GM23338 (cell line): ENCODE results near the gene IQSEC3. TPM values are rescaled to one million over a fixed set of nuclear protein-coding genes. Genes with fewer than 3 reads are reported as not detected.

ENCODE experiments used
- ATAC-seq: fragments of 200-7000 bp; cut with Tn5 transposase; 3 replicates; pipeline ENCODE4 v1.9.1; 2020
- DNase-seq: peaks from one replicate; pipeline ENCODE4 v3.0.0-alpha.2; 2015; ENCODE audit warnings: low spot score
- H2AFZ ChIP-seq: fragments of 200-600 bp; sonication (generic); 2 replicates; pipeline ENCODE4 v1.8.0; 2016; ENCODE audit warnings: antibody characterized with exemption, mild to moderate bottlenecking, moderate library complexity
- H3F3A ChIP-seq: fragments of 200-600 bp; sonication (generic); replicated peaks from 2 replicates; pipeline ENCODE4 v1.8.0; 2017; ENCODE audit warnings: antibody characterized with exemption, mixed run types, low read depth
- H3K27ac ChIP-seq: fragments of 200-600 bp; sonication (generic); 2 replicates; pipeline ENCODE4 v1.6.1; 2016; ENCODE audit warnings: low read depth
- H3K27me3 ChIP-seq: fragments of 200-600 bp; sonication (generic); 2 replicates; pipeline ENCODE4 v1.8.0; 2016; ENCODE audit warnings: mild to moderate bottlenecking, mixed run types, moderate library complexity; ENCODE audit not compliant: insufficient read depth
- H3K36me3 ChIP-seq: fragments of 200-600 bp; sonication (generic); 2 replicates; pipeline ENCODE4 v1.8.0; 2016; ENCODE audit warnings: mild to moderate bottlenecking; ENCODE audit not compliant: insufficient read depth
- H3K4me1 ChIP-seq: fragments of 200-600 bp; sonication (generic); 2 replicates; pipeline ENCODE4 v1.8.0; 2016; ENCODE audit warnings: mild to moderate bottlenecking, moderate library complexity; ENCODE audit not compliant: insufficient read depth
- H3K4me2 ChIP-seq: fragments of 200-600 bp; sonication (generic); 2 replicates; pipeline ENCODE4 v1.7.1; 2017; ENCODE audit warnings: mixed run types
- H3K4me3 ChIP-seq: fragments of 200-600 bp; sonication (generic); 2 replicates; pipeline ENCODE4 v1.6.1; 2016; ENCODE audit warnings: mixed run types
- H3K79me2 ChIP-seq: fragments of 200-600 bp; sonication (generic); replicated peaks from 2 replicates; pipeline ENCODE4 v1.8.0; 2017; ENCODE audit warnings: mild to moderate bottlenecking; ENCODE audit not compliant: insufficient read depth
- H3K9me2 ChIP-seq: fragments of 200-600 bp; sonication (generic); 2 replicates; pipeline ENCODE4 v1.8.0; 2017; ENCODE audit not compliant: insufficient read depth
- H4K20me1 ChIP-seq: fragments of 200-600 bp; sonication (generic); replicated peaks from 2 replicates; pipeline ENCODE4 v1.8.0; 2017; ENCODE audit warnings: mild to moderate bottlenecking; ENCODE audit not compliant: insufficient read depth
- H3K27ac Mint-ChIP-seq: 2 replicates; pipeline ENCODE4 v1.8.0; 2020; ENCODE audit warnings: inconsistent platforms, mild to moderate bottlenecking, moderate library complexity, mixed read lengths
- H3K27me3 Mint-ChIP-seq: 3 replicates; pipeline ENCODE4 v1.8.0; 2022; ENCODE audit warnings: low read depth, mild to moderate bottlenecking, moderate library complexity, mixed read lengths, inconsistent platforms; ENCODE audit not compliant: insufficient read depth, poor library complexity
- H3K36me3 Mint-ChIP-seq: 3 replicates; pipeline ENCODE4 v1.8.0; 2021; ENCODE audit warnings: low read depth, mild to moderate bottlenecking, inconsistent platforms, moderate library complexity, mixed read lengths
- H3K4me1 Mint-ChIP-seq: 3 replicates; pipeline ENCODE4 v1.8.0; 2020; ENCODE audit warnings: mild to moderate bottlenecking, inconsistent platforms, mixed read lengths
- H3K4me3 Mint-ChIP-seq: 3 replicates; pipeline ENCODE4 v1.8.0; 2021; ENCODE audit warnings: moderate library complexity, mild to moderate bottlenecking, inconsistent platforms, mixed read lengths
- H3K9me3 Mint-ChIP-seq: 3 replicates; pipeline ENCODE4 v1.8.0; 2020; ENCODE audit warnings: moderate library complexity, mild to moderate bottlenecking, inconsistent platforms, mixed read lengths
- CREB1 ChIP-seq: fragments of 250-450 bp; sonication (Bioruptor Pico); IDR thresholded peaks from 2 replicates; pipeline ENCODE4 v1.5.0; 2020; ENCODE audit warnings: low read depth, mild to moderate bottlenecking, moderate library complexity
- EZH2phosphoT487 ChIP-seq: fragments of 200-600 bp; sonication (generic); IDR thresholded peaks from one replicate; pipeline ENCODE4 v1.8.1; 2018; ENCODE audit warnings: antibody characterized with exemption; ENCODE audit not compliant: unreplicated experiment
- JUNB ChIP-seq: IDR thresholded peaks from one replicate; pipeline ENCODE4 v1.6.1; 2016; ENCODE audit warnings: antibody characterized with exemption; ENCODE audit not compliant: unreplicated experiment
- REST ChIP-seq: IDR thresholded peaks from one replicate; pipeline ENCODE4 v1.6.1; 2018; ENCODE audit warnings: antibody characterized with exemption; ENCODE audit not compliant: unreplicated experiment
- ZNF331 ChIP-seq: fragments of 250-450 bp; sonication (Bioruptor Pico); IDR thresholded peaks from 2 replicates; pipeline ENCODE4 v1.5.0; 2020; ENCODE audit warnings: low read depth, mild to moderate bottlenecking, moderate library complexity
- polyA plus RNA-seq: library from polyadenylated mRNA; unstranded; fragments of >200 nt; fragmentation: Nextera tagmentation; extraction: Ambion mirVana; gene quantifications from 2 replicates; pipeline ENCODE4 v1.2.1, GENCODE V29; 2016
- total RNA-seq: library from RNA; depleted of rRNA; stranded (reverse); fragments of >200 nt; shearing (Covaris generic); gene quantifications from 2 replicates; pipeline ENCODE4 v1.2.3, GENCODE V29; 2014
- TF ChIP-seq, protein P1 (sequence below): fragments of 250-450 bp; sonication (Bioruptor Pico); IDR thresholded peaks from 2 replicates; pipeline ENCODE4 v1.5.0; 2020; ENCODE audit warnings: mild to moderate bottlenecking, moderate library complexity

IQSEC3 gene
- total and polyA plus RNA-seq, 2 experiments from 2014 or later, result 2.1 to 3.6 TPM

DNA sequence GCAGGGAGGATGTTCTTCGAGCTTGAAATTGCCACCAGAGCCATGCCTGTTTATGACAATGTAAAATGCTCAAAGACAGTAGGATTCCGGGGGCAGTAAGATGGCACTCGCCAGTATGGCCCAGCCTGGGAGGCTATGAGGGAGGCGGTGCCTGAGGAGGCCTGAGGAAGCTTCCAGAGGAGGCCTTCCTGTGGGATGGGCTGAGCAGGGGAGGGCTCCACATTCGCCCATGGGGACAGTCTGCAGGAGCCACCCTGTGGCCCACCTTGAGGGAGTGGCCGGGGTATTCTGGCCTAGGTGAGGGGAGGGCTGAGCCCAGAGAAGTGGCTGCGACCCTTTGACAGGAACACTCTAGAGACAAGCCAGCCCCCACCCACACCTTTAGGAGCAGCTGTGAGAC is 50.7 kb downstream of the IQSEC3 start:
- no peaks in the 10 kb centered on the region for H3K36me3 Mint-ChIP-seq
- H3K4me1 ChIP-seq, result peaks cover 3% of the 10 kb centered on the region; the same call in 1 of the 2 replicates
- H3K27me3 Mint-ChIP-seq, result peaks cover 10% of the 10 kb centered on the region
- no peak overlapping the region for H2AFZ ChIP-seq
- H3K36me3 ChIP-seq, result no peaks in the 10 kb centered on the region
- H3K27me3 ChIP-seq, result no peaks in the 10 kb centered on the region
- H3K9me2 ChIP-seq, result no peaks in the 10 kb centered on the region
- no peak overlapping the region for H3K4me3 ChIP-seq
- H3K9me3 Mint-ChIP-seq, result no peaks in the 10 kb centered on the region
- H3K79me2 ChIP-seq, result no peaks in the 10 kb centered on the region
- no peak overlapping the region for H3K4me2 ChIP-seq
- H3F3A ChIP-seq, result no peaks in the 10 kb centered on the region
- no peak overlapping the region for H3K4me3 Mint-ChIP-seq
- DNase-seq (no peak), ATAC-seq (no peak)
- TF ChIP-seq REST (no peak), EZH2phosphoT487 (no peak), CREB1 (CRISPR knock-in tag) (no peak), ZNF331 (CRISPR knock-in tag) (no peak), JUNB (no peak)
- TF ChIP-seq, protein P1, sequence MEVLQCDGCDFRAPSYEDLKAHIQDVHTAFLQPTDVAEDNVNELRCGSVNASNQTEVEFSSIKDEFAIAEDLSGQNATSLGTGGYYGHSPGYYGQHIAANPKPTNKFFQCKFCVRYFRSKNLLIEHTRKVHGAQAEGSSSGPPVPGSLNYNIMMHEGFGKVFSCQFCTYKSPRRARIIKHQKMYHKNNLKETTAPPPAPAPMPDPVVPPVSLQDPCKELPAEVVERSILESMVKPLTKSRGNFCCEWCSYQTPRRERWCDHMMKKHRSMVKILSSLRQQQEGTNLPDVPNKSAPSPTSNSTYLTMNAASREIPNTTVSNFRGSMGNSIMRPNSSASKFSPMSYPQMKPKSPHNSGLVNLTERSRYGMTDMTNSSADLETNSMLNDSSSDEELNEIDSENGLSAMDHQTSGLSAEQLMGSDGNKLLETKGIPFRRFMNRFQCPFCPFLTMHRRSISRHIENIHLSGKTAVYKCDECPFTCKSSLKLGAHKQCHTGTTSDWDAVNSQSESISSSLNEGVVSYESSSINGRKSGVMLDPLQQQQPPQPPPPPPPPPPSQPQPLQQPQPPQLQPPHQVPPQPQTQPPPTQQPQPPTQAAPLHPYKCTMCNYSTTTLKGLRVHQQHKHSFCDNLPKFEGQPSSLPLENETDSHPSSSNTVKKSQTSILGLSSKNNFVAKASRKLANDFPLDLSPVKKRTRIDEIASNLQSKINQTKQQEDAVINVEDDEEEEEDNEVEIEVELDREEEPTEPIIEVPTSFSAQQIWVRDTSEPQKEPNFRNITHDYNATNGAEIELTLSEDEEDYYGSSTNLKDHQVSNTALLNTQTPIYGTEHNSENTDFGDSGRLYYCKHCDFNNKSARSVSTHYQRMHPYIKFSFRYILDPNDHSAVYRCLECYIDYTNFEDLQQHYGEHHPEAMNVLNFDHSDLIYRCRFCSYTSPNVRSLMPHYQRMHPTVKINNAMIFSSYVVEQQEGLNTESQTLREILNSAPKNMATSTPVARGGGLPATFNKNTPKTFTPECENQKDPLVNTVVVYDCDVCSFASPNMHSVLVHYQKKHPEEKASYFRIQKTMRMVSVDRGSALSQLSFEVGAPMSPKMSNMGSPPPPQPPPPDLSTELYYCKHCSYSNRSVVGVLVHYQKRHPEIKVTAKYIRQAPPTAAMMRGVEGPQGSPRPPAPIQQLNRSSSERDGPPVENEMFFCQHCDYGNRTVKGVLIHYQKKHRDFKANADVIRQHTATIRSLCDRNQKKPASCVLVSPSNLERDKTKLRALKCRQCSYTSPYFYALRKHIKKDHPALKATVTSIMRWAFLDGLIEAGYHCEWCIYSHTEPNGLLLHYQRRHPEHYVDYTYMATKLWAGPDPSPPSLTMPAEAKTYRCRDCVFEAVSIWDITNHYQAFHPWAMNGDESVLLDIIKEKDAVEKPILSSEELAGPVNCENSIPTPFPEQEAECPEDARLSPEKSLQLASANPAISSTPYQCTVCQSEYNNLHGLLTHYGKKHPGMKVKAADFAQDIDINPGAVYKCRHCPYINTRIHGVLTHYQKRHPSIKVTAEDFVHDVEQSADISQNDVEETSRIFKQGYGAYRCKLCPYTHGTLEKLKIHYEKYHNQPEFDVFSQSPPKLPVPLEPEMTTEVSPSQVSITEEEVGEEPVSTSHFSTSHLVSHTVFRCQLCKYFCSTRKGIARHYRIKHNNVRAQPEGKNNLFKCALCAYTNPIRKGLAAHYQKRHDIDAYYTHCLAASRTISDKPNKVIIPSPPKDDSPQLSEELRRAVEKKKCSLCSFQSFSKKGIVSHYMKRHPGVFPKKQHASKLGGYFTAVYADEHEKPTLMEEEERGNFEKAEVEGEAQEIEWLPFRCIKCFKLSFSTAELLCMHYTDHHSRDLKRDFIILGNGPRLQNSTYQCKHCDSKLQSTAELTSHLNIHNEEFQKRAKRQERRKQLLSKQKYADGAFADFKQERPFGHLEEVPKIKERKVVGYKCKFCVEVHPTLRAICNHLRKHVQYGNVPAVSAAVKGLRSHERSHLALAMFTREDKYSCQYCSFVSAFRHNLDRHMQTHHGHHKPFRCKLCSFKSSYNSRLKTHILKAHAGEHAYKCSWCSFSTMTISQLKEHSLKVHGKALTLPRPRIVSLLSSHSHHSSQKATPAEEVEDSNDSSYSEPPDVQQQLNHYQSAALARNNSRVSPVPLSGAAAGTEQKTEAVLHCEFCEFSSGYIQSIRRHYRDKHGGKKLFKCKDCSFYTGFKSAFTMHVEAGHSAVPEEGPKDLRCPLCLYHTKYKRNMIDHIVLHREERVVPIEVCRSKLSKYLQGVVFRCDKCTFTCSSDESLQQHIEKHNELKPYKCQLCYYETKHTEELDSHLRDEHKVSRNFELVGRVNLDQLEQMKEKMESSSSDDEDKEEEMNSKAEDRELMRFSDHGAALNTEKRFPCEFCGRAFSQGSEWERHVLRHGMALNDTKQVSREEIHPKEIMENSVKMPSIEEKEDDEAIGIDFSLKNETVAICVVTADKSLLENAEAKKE (CRISPR knock-in tag), result no peak
- no peak overlapping the region; the same call in 1 of the 2 replicates for H3K27ac Mint-ChIP-seq
- peaks cover 8% of the 10 kb centered on the region for H3K4me1 Mint-ChIP-seq
- H3K27ac ChIP-seq, result no peak overlapping the region
- no peaks in the 10 kb centered on the region for H4K20me1 ChIP-seq
